SK-N-MC (cell line): ENCODE data around the gene HOXD4.

Experiments used
- EZH2 ChIP-seq: fragments of 200-600 bp; sonication (generic); IDR thresholded peaks from one replicate; pipeline ENCODE4 v1.6.1; 2017; ENCODE audit warnings: antibody characterized with exemption
- POLR2AphosphoS5 ChIP-seq: IDR thresholded peaks from 2 replicates; pipeline ENCODE4 v1.6.1; 2012; ENCODE audit warnings: mild to moderate bottlenecking, low read depth, low read length, borderline replicate concordance

DNA sequence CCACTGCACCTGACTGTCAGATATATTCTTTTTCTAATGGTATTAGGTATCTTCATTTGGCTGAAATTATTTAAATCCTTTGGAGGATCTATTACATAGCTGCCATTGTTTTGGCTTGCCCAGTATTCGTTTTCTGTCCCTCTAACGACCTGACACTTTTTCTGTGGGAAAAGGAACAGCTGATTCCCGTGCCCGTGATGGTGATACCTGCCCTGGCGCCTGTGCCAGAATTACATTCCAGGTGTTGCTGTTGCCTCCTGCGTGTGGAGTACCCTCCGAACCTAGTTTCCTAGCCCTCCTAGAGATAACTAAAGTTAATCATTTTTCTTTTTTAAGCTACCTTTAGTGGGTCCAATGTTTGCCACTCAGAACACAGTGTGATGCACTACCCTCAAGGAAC lies 51.1 kb downstream of the HOXD4 start:
- TF ChIP-seq POLR2AphosphoS5 (no peak), EZH2 (no peak)
